Measurements from ENCODE around the gene MORF4L2. TPM values are rescaled to one million over a fixed set of nuclear protein-coding genes. Genes with fewer than 3 reads are reported as not detected.

Gene MORF4L2
- total and polyA plus RNA-seq, 2 experiments from 2014 or later: 311 to 315 TPM

GRCh38 chrX:103631145-103631544 is 55.4 kb downstream of the MORF4L2 start:
- no peaks in the 10 kb centered on the region; the same call in 2 of the 3 replicates for H3K36me3 Mint-ChIP-seq (ENCODE audit: low read depth)
- H3K9me3 Mint-ChIP-seq: no peaks in the 10 kb centered on the region
- peaks cover 8% of the 10 kb centered on the region; the same call in 2 of the 3 replicates for H3K4me1 Mint-ChIP-seq
- H3K27me3 Mint-ChIP-seq (ENCODE audit: insufficient read depth, low read depth, poor library complexity): peaks cover 7% of the 10 kb centered on the region
- no peak for DNase-seq (ENCODE audit: low spot score)
- TF ChIP-seq CREB1 (CRISPR knock-in tag; IDR thresholded peaks at IDR 0.05; ENCODE audit: low read depth): no peak
- no peak for TF ChIP-seq STAT1 (IDR thresholded peaks at IDR 0.05; ENCODE audit: unreplicated experiment)
- TF ChIP-seq EZH2 (IDR thresholded peaks at IDR 0.05; ENCODE audit: low read depth, unreplicated experiment): no peak
- no peak for TF ChIP-seq NANOG (IDR thresholded peaks at IDR 0.05; ENCODE audit: borderline replicate concordance)
- no peak for TF ChIP-seq ZNF114 (CRISPR knock-in tag; IDR thresholded peaks at IDR 0.05)
- TF ChIP-seq ZNF331 (CRISPR knock-in tag; IDR thresholded peaks at IDR 0.05; ENCODE audit: low read depth): no peak
- TF ChIP-seq EZH2phosphoT487 (IDR thresholded peaks at IDR 0.05; ENCODE audit: unreplicated experiment): no peak
- TF ChIP-seq, protein P1, sequence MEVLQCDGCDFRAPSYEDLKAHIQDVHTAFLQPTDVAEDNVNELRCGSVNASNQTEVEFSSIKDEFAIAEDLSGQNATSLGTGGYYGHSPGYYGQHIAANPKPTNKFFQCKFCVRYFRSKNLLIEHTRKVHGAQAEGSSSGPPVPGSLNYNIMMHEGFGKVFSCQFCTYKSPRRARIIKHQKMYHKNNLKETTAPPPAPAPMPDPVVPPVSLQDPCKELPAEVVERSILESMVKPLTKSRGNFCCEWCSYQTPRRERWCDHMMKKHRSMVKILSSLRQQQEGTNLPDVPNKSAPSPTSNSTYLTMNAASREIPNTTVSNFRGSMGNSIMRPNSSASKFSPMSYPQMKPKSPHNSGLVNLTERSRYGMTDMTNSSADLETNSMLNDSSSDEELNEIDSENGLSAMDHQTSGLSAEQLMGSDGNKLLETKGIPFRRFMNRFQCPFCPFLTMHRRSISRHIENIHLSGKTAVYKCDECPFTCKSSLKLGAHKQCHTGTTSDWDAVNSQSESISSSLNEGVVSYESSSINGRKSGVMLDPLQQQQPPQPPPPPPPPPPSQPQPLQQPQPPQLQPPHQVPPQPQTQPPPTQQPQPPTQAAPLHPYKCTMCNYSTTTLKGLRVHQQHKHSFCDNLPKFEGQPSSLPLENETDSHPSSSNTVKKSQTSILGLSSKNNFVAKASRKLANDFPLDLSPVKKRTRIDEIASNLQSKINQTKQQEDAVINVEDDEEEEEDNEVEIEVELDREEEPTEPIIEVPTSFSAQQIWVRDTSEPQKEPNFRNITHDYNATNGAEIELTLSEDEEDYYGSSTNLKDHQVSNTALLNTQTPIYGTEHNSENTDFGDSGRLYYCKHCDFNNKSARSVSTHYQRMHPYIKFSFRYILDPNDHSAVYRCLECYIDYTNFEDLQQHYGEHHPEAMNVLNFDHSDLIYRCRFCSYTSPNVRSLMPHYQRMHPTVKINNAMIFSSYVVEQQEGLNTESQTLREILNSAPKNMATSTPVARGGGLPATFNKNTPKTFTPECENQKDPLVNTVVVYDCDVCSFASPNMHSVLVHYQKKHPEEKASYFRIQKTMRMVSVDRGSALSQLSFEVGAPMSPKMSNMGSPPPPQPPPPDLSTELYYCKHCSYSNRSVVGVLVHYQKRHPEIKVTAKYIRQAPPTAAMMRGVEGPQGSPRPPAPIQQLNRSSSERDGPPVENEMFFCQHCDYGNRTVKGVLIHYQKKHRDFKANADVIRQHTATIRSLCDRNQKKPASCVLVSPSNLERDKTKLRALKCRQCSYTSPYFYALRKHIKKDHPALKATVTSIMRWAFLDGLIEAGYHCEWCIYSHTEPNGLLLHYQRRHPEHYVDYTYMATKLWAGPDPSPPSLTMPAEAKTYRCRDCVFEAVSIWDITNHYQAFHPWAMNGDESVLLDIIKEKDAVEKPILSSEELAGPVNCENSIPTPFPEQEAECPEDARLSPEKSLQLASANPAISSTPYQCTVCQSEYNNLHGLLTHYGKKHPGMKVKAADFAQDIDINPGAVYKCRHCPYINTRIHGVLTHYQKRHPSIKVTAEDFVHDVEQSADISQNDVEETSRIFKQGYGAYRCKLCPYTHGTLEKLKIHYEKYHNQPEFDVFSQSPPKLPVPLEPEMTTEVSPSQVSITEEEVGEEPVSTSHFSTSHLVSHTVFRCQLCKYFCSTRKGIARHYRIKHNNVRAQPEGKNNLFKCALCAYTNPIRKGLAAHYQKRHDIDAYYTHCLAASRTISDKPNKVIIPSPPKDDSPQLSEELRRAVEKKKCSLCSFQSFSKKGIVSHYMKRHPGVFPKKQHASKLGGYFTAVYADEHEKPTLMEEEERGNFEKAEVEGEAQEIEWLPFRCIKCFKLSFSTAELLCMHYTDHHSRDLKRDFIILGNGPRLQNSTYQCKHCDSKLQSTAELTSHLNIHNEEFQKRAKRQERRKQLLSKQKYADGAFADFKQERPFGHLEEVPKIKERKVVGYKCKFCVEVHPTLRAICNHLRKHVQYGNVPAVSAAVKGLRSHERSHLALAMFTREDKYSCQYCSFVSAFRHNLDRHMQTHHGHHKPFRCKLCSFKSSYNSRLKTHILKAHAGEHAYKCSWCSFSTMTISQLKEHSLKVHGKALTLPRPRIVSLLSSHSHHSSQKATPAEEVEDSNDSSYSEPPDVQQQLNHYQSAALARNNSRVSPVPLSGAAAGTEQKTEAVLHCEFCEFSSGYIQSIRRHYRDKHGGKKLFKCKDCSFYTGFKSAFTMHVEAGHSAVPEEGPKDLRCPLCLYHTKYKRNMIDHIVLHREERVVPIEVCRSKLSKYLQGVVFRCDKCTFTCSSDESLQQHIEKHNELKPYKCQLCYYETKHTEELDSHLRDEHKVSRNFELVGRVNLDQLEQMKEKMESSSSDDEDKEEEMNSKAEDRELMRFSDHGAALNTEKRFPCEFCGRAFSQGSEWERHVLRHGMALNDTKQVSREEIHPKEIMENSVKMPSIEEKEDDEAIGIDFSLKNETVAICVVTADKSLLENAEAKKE (CRISPR knock-in tag; IDR thresholded peaks at IDR 0.05): no peak
- TF ChIP-seq ETS1 (IDR thresholded peaks at IDR 0.05): no peak
- TF ChIP-seq JUNB (IDR thresholded peaks at IDR 0.05; ENCODE audit: unreplicated experiment): no peak
- no peak for TF ChIP-seq POLR2AphosphoS5 (IDR thresholded peaks at IDR 0.05; ENCODE audit: low read depth)
- TF ChIP-seq, protein P2, sequence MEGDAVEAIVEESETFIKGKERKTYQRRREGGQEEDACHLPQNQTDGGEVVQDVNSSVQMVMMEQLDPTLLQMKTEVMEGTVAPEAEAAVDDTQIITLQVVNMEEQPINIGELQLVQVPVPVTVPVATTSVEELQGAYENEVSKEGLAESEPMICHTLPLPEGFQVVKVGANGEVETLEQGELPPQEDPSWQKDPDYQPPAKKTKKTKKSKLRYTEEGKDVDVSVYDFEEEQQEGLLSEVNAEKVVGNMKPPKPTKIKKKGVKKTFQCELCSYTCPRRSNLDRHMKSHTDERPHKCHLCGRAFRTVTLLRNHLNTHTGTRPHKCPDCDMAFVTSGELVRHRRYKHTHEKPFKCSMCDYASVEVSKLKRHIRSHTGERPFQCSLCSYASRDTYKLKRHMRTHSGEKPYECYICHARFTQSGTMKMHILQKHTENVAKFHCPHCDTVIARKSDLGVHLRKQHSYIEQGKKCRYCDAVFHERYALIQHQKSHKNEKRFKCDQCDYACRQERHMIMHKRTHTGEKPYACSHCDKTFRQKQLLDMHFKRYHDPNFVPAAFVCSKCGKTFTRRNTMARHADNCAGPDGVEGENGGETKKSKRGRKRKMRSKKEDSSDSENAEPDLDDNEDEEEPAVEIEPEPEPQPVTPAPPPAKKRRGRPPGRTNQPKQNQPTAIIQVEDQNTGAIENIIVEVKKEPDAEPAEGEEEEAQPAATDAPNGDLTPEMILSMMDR (conservative IDR thresholded peaks at IDR 0.05; ENCODE audit: low read depth in 2 of 2): no peak
- no peak for TF ChIP-seq REST (IDR thresholded peaks at IDR 0.05; ENCODE audit: unreplicated experiment)
- no peaks in the 10 kb centered on the region for H3K79me2 ChIP-seq (replicated peaks; ENCODE audit: insufficient read depth)
- H3F3A ChIP-seq (replicated peaks; ENCODE audit: low read depth): no peaks in the 10 kb centered on the region
- H3K4me3 ChIP-seq: no peak overlapping the region
- H3K9me2 ChIP-seq (ENCODE audit: insufficient read depth): no peaks in the 10 kb centered on the region
- peaks cover 4% of the 10 kb centered on the region; the same call in 1 of the 2 replicates for H3K4me1 ChIP-seq (ENCODE audit: insufficient read depth)
- H4K20me1 ChIP-seq (replicated peaks; ENCODE audit: insufficient read depth): no peaks in the 10 kb centered on the region
- no peak for ATAC-seq
- no peak overlapping the region for H3K4me2 ChIP-seq
- H3K4me3 Mint-ChIP-seq: no peak overlapping the region
- no peaks in the 10 kb centered on the region for H3K27me3 ChIP-seq (ENCODE audit: insufficient read depth)
- no peaks in the 10 kb centered on the region for H3K36me3 ChIP-seq (ENCODE audit: insufficient read depth)
- H3K27ac Mint-ChIP-seq: no peak overlapping the region
- no peak overlapping the region for H3K27ac ChIP-seq (ENCODE audit: low read depth)
- H2AFZ ChIP-seq: no peak overlapping the region

All from GM23338 (cell line).